ENCODE measurements around the gene LIPM.

GRCh38 chr10:88782222-88782621 is 20.3 kb upstream of the LIPM start:
- TF ChIP-seq, protein P1, sequence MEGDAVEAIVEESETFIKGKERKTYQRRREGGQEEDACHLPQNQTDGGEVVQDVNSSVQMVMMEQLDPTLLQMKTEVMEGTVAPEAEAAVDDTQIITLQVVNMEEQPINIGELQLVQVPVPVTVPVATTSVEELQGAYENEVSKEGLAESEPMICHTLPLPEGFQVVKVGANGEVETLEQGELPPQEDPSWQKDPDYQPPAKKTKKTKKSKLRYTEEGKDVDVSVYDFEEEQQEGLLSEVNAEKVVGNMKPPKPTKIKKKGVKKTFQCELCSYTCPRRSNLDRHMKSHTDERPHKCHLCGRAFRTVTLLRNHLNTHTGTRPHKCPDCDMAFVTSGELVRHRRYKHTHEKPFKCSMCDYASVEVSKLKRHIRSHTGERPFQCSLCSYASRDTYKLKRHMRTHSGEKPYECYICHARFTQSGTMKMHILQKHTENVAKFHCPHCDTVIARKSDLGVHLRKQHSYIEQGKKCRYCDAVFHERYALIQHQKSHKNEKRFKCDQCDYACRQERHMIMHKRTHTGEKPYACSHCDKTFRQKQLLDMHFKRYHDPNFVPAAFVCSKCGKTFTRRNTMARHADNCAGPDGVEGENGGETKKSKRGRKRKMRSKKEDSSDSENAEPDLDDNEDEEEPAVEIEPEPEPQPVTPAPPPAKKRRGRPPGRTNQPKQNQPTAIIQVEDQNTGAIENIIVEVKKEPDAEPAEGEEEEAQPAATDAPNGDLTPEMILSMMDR (optimal IDR thresholded peaks at IDR 0.05 in 1 of 3, IDR thresholded peaks at IDR 0.05 in 1 of 3, conservative IDR thresholded peaks at IDR 0.05 in 1 of 3; ENCODE audit: extremely low read depth in 1 of 3, insufficient read depth in 2 of 3, low read length in 3 of 3): no peak
- TF ChIP-seq EZH2 (IDR thresholded peaks at IDR 0.05; ENCODE audit: low read length): no peak

All from keratinocyte (primary cell).